Right atrium auricular region (tissue), 2 donors: ENCODE data around the gene TTC28. TPM values are rescaled to one million over a fixed set of nuclear protein-coding genes. Genes with fewer than 3 reads are reported as not detected.
A peak's percentile ranks its signal among the peaks of the same experiment; 100 is the strongest.

Experiments
- DNase-seq: peaks from one replicate; pipeline ENCODE4 v3.0.0-alpha.2; 2019; ENCODE audit warnings: low spot score
- H3K27ac ChIP-seq, 2 donors: fragments of 200-600 bp; sonication (generic); 1 replicate in 1 of 2; 2 replicates in 1 of 2; pipeline ENCODE4 v1.5.1; 2016 to 2019
- H3K27me3 ChIP-seq, 2 donors: fragments of 200-600 bp; sonication (generic); one replicate each; pipeline versions ENCODE4 v1.5.1 to v1.6.0; 2017 to 2019
- H3K36me3 ChIP-seq: fragments of 200-600 bp; sonication (generic); one replicate; pipeline ENCODE4 v1.5.1; 2016
- H3K4me1 ChIP-seq, 2 donors: fragments of 200-600 bp; sonication (generic); one replicate each; pipeline versions ENCODE4 v1.5.1 to v1.6.0; 2017 to 2019
- H3K4me3 ChIP-seq, 2 donors: fragments of 200-600 bp; sonication (generic); 1 replicate in 1 of 2; 2 replicates in 1 of 2; pipeline ENCODE4 v1.5.1; 2017 to 2019; ENCODE audit warnings: mild to moderate bottlenecking in 1 of 2, moderate library complexity in 1 of 2
- H3K9me3 ChIP-seq, 2 donors: fragments of 200-600 bp; sonication (generic); one replicate each; pipeline ENCODE4 v1.5.1; 2019
- CTCF ChIP-seq, 2 donors: fragments of 200-600 bp; sonication (generic); IDR thresholded peaks; one replicate each; pipeline ENCODE4 v1.5.1; 2019; ENCODE audit warnings: antibody characterized with exemption in 2 of 2
- total RNA-seq, 2 donors: library from RNA; depleted of rRNA; stranded (reverse); fragments of >200 nt; gene quantifications; one replicate each; pipeline ENCODE4 v1.1.0, GENCODE V29; 2016

Gene TTC28
- total RNA-seq, 2 donors from 2014 or later, result 22.1 to 22.3 TPM

DNA sequence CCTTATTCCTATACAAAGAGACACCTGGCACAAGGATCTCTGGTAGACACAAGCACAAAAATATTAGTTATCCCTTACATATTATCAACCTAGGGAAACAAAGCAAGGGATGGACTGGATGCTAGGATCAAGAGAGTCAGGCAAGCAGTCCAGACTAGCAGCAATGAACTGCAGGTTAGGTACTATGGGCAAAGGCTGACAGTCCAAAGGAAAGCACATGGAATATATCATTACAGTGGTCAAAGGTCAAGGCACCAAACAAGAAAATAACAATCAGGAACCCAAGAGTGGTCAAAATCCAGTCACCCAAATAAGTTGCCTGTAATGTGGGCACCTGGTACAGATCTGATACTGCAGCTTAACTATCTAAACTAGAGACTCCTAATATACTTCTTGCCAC is 77.7 kb downstream of the TTC28 start:
- Histone ChIP-seq H3K27ac (no peak overlapping the region), H3K9me3 (no peaks in the 10 kb centered on the region), H3K4me1 (no peaks in the 10 kb centered on the region), H3K36me3 (no peaks in the 10 kb centered on the region), H3K4me3 (no peak overlapping the region), H3K27me3 (no peaks in the 10 kb centered on the region)
- no peak for DNase-seq
- no peak for TF ChIP-seq CTCF (IDR thresholded peaks at IDR 0.05)

DNA sequence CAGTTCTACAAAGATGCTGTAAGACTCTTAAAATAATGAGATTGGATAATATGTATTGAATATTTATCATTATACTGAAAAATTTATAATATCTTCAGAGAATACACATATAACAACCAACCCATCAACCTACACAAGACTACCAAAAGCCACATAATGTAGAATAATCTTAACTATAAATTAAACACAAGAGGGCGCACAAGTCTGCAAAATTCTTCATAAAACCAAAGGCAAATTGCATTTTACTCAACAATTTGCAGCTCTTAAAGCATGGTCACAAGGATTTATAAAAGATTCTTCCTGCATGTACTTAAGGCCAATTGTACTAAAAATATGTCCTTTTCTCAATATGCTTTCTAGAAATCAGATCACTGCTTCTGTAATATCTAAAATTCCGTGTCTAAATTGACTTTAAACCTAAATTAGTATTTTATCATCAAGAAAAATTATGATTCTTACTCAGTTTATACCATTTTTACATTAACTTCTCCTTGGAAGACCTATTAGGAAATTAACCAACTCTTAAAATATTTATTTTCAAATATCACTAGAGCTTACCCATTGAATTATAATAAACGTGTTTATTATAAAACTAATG is 79.0 kb downstream of the TTC28 start:
- DNase-seq, result no peak
- Histone ChIP-seq H3K4me1 (no peaks in the 10 kb centered on the region), H3K36me3 (no peaks in the 10 kb centered on the region), H3K9me3 (no peaks in the 10 kb centered on the region), H3K4me3 (no peak overlapping the region), H3K27me3 (no peaks in the 10 kb centered on the region), H3K27ac (no peak overlapping the region)
- TF ChIP-seq CTCF (IDR thresholded peaks at IDR 0.05), result peak; percentile 41 to 65

GRCh38 chr22:28599693-28600092 is 79.9 kb downstream of the TTC28 start:
- no peak for TF ChIP-seq CTCF (IDR thresholded peaks at IDR 0.05)

DNA sequence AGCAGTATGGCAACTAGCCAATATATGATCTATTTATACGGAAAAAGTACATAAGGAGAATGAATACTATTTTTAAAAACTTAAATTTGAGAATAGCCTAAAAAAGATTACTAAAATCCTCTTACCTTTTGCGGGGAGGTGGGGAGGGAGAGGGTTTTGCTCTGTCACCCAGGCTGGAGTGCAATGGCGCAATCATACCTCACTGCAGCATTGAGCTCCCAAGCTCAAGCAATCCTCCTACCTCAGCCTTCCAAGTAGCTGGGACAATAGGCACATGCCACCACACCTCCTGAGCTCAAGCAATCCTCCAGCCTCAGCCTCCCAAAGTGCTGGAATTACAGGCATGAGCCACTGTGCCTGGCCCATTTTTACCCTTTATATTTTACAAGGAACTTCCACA is 82.0 kb downstream of the TTC28 start:
- Histone ChIP-seq H3K9me3 (no peaks in the 10 kb centered on the region), H3K4me3 (no peak overlapping the region), H3K4me1 (no peaks in the 10 kb centered on the region), H3K36me3 (no peaks in the 10 kb centered on the region), H3K27ac (no peak overlapping the region), H3K27me3 (no peaks in the 10 kb centered on the region)
- no peak for TF ChIP-seq CTCF (IDR thresholded peaks at IDR 0.05)
- no peak for DNase-seq

More at GRCh38 chr22:28599693-28600092, 79.9 kb downstream of the TTC28 start:
- no peak for DNase-seq
- no peak overlapping the region for H3K27ac ChIP-seq
- H3K27me3 ChIP-seq, result no peaks in the 10 kb centered on the region
- H3K4me1 ChIP-seq, result no peaks in the 10 kb centered on the region
- no peaks in the 10 kb centered on the region for H3K36me3 ChIP-seq
- no peaks in the 10 kb centered on the region for H3K9me3 ChIP-seq
- H3K4me3 ChIP-seq, result no peak overlapping the region

DNA sequence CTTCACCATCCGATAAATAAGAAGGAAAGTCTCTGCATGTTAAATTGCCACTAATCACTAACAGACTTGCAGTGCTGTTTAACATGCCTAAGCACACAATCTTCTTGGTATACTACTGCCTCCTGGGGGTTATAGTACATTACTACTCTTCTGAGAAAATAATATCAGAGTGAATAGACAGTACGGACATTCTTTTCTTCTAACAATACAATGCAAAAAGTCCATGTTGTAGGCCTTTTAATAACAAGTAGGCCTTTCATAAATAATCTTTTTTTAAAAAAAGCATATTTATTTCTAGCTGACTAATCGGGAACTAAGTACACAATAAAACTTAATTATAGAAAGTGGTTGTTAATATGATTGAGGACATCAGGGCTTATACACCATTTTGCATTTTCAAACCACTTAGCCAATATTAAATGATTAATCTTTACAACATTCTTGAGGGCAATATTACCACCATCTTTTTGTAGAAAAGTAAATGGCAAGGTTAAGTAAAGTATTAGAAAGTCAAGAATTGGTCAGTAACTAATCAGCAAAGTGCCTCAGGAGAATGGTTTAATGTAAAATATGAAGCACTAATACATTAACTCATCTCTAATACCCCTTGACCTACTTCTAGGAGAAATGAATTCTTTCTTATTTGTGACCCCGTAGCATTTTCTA is 84.7 kb downstream of the TTC28 start:
- TF ChIP-seq CTCF (IDR thresholded peaks at IDR 0.05), result peak; percentile 41 to 78
- H3K9me3 ChIP-seq, result no peaks in the 10 kb centered on the region
- H3K36me3 ChIP-seq, result no peaks in the 10 kb centered on the region
- DNase-seq, result no peak
- no peak overlapping the region for H3K27ac ChIP-seq
- no peaks in the 10 kb centered on the region for H3K4me1 ChIP-seq
- no peaks in the 10 kb centered on the region for H3K27me3 ChIP-seq
- no peak overlapping the region for H3K4me3 ChIP-seq
